CD4-positive, alpha-beta T cell treated with Interferon alpha-2 for 1 hour (primary cell): ENCODE results near the gene PARD3.
"Not testable (repeated sequence)": the region's sequence is repeated elsewhere in the genome, so short reads cannot be mapped to it uniquely, and the experiment has no call there.

Experiments used
- DNase-seq, 2 donors: peaks; one replicate each; pipeline ENCODE4 v3.0.0-alpha.2; 2020 to 2022

PARD3 gene

GRCh38 chr10:34762603-34763299, 52.3 kb downstream of the PARD3 start:
- DNase-seq: no peak

DNA sequence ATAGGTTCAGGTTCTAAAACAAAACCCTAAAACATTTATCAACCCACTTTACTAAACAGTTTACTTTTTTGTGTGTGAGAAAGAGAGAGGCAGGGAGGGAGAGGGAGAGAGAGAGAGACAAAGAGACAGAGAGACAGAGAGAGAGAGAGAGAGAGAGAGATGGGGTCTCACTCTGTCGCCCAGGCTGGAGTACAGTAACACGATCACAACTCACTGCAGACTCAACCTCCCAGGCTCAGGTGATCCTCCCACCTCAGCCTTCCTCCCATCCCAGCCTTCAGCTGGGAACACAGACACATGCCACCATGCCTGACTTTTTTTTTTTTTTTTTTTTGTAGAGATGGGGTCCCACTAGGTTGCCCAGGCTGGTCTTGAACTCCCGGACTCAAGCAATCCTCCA, 52.9 kb downstream of the PARD3 start:
- DNase-seq: no peak

DNA sequence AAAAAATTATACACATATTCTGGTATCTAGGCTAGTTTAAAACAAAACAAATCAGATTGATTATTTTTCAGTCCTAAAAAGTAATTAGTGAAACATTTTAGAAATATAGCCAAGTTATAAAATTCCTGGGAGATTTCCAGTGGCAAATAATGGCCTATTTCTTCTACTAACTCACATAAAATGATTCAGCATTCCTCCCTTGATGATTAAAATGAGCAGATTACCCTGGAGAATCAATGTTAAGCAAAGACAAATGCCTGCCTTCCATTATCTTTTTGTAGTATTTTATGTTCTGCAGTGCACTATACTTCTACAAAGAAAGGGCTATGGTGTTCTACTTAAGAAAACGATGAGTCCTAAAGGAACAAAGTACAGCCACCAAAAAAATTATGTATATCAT, 53.6 kb downstream of the PARD3 start:
- DNase-seq: no peak

DNA sequence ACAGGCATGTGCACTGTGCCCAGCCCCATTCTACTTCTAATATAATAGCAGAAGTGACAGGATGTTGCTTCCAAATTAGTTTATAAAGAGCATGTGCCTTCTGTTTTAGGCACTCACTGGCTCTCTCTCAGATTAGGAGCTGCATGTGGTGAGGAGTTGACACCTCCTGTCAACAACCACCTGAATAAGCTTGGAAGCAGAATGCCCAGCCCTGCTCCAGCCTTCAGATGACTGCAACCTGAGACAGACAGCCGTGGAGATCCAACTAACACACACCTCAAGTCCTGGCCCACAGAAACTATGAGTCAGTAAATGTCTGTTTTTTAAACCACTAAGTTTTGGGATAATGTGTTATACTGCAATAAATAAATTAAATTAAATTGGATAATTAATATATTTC, 54.5 kb downstream of the PARD3 start:
- DNase-seq: no peak

- no peak for DNase-seq
These were observed 55.3 kb downstream of the PARD3 start for GRCh38 chr10:34759837-34760215.

- DNase-seq: no peak
These were observed 55.8 kb downstream of the PARD3 start for GRCh38 chr10:34759161-34759836.

DNA sequence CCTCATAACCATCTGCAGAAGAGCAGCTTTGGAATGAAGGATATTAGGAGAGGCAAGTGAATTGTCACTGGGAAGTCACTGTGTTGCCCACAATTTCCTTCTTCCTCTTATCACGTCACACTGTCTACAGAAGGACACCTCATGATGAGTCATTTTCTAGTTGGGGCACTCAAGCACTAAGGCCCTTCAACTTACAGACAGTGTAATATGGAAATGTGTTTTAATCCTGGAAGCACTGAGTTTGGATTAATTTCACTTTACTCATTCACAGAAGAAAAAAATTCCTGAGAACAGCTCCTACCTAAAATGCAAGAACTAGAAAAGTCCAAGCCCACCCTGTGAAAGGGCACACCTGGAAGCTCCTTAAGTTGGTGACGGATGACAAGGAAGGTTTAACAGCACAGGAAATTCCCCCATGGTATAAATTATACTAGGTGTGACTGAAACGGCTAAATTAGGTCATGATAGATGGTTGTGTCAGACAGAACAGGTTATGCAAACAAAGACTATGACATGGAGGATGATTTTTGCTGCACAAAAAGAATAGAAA, 56.6 kb downstream of the PARD3 start:
- DNase-seq: no peak

DNA sequence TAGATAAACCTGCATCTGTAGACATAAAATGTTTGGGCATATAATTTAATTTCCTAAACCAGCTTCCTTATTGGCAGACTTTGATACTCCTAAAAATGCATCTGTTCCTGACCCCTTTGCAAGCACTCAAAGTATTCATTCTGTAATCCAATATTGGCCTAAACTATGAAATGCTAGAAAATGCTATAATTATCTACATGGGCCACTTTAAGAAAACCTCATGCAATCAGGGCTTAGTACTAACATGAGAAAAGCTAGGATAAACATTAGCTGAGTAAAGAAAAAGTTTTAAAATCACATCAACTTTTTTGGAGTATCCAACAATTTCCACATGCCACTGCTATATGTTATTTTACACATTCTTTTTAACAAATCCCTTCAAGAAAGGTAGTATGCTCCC, 57.2 kb downstream of the PARD3 start:
- no peak for DNase-seq

DNA sequence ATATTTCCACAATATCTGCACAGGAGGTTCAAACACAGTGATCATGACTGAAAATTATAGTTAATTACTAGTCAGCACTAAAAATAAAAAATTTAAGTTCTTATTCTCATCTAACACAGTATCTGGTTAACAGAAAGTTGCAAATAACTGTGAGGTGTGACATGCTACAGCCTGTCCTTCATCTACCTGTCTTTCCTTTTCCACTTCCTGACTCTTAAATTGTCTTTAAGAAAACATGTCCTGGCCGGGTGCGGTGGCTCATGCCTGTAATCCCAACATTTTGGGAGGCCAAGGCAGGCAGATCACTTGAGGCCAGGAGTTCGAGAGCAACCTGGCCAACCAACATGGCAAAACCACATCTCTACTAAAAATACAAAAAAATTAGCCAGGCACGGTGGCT, 57.9 kb downstream of the PARD3 start:
- not testable (repeated sequence) for DNase-seq

- no peak for DNase-seq
These were observed 58.5 kb downstream of the PARD3 start for GRCh38 chr10:34756584-34756983.

GRCh38 chr10:34753014-34753757, 61.9 kb downstream of the PARD3 start:
- DNase-seq: no peak

GRCh38 chr10:34751272-34751671, 63.8 kb downstream of the PARD3 start:
- no peak for DNase-seq

DNA sequence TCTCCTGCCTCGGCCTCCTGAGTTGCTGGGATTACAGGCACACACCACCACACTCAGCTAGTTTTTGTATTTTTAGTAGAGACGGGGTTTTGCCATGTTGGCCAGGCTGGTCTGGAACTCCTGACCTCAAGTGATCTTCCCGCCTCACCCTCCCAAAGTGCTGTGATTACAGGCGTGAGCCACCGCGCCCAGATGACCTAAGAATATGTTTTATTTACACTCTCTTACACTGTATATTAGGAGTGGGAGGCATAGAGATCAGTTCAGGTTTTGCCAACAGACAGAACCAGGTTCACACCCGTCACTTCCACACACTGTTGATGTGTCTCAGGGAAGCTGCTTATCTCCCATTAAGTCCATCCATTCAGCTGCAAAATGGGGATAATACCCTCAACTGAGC, 64.3 kb downstream of the PARD3 start:
- DNase-seq: not testable (repeated sequence)

- DNase-seq: no peak
These were observed 66.3 kb downstream of the PARD3 start for GRCh38 chr10:34748767-34749166.

GRCh38 chr10:34748357-34748756, 66.7 kb downstream of the PARD3 start:
- no peak for DNase-seq

- DNase-seq: no peak
These were observed 69.0 kb downstream of the PARD3 start for GRCh38 chr10:34746094-34746493.

DNA sequence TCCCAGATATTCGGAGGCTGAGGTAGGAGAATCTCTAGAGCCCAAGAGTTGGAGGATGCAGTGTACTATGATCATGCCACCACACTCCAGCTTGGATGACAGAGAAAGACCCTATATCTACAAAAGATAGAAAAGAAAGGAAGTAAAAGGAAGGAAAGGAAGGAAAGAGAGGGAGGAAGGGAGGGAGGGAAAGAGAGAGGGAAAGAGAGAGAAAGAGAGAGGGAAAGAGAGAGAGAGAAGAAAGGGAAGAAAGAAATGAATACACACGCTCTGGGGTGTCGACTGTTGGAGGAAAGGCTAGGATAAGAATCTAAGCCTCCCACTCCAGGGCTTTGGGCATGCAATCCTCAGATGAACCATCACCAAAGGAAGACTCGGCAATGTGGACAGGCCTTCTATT, 69.9 kb downstream of the PARD3 start:
- no peak for DNase-seq

GRCh38 chr10:34744590-34744989, 70.5 kb downstream of the PARD3 start:
- no peak for DNase-seq

GRCh38 chr10:34743814-34744213, 71.3 kb downstream of the PARD3 start:
- no peak for DNase-seq

GRCh38 chr10:34742456-34742855, 72.6 kb downstream of the PARD3 start:
- no peak for DNase-seq

GRCh38 chr10:34741087-34741486, 74.0 kb downstream of the PARD3 start:
- not testable (repeated sequence) for DNase-seq

DNA sequence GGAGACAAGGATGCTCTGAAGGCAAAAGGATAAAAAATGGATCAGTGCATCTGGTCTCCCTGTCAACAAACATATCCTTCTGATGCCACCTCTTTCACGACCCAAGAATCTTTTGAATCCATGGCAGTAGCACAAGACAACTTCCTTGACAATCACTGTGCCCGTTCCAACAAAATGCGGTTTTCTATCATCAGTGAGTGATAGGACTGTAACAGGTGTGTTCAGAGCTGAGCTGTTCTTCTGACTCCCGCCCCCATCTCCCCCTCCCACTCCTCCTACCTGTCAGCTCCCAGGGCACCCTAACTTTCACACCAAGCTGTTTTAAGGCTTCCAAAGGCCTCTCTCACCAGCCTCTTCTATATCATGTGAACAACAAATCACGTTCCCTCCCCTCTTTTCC, 74.8 kb downstream of the PARD3 start:
- no peak for DNase-seq

DNA sequence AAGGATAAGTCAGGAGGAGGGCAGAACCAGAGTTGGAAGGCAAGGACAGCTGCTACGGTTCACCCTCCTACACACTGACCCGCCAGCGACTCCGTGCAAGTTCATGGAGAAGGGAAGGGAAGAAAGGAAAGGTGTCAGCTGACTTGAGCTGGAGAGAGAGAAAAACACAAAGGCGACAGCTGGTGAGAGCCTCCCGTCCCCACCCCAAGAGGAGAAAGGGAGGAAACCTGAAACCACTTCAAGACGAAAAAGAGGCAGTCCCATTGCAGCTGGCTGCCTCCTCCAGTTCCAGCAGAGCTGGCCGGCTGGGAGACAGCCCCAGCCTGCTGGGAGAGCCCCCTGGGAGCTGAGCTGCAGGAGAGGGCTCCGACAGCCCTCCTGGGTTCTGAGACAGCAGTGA, 75.2 kb downstream of the PARD3 start:
- DNase-seq: no peak

DNA sequence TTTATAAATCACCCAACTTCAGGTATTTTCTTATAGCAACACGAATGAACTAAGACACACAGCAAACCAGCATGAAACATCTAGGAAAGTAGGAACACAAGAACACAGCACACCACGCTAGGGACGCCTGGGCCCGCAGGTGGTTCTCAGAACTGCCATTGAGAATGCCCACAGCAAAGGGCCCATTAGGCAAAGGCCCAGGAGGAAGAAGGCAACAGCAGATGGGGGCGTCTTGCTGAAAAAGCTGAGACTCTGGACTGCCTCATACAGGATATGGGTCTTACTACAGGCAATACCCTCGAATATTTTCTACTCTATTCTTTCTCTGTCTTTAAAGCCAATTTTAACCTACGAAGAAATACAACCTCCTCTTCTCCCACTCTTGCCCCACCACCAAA, 77.3 kb downstream of the PARD3 start:
- no peak for DNase-seq
